Keratinocyte (primary cell): ENCODE results near the gene ATF7. TPM values are rescaled to one million over a fixed set of nuclear protein-coding genes. Genes with fewer than 3 reads are reported as not detected.

Experiments
- DNase-seq: peaks from one replicate; pipeline ENCODE4 v3.0.0-alpha.2; 2011; ENCODE audit warnings: low read depth, missing footprints, low spot score
- FAIRE-seq: peaks from 2 replicates; lab custom pipeline; 2011; peaks lifted over from hg19 to GRCh38; lab: Jason Lieb, UNC
- H2AFZ ChIP-seq: 2 replicates; pipeline ENCODE4 v1.6.0; 2012; ENCODE audit warnings: low read length, control low read depth, inconsistent platforms; ENCODE audit not compliant: control insufficient read depth
- H3K27ac ChIP-seq: 2 replicates; pipeline ENCODE4 v1.5.1; 2011; ENCODE audit warnings: low read length; ENCODE audit not compliant: control insufficient read depth, insufficient read depth
- H3K27me3 ChIP-seq: 3 replicates; pipeline ENCODE4 v1.6.0; 2011; ENCODE audit warnings: low read length; ENCODE audit not compliant: control insufficient read depth, insufficient read depth; ENCODE audit errors: extremely low read depth
- H3K36me3 ChIP-seq, 2 experiments: 2 replicates in 1 of 2; 3 replicates in 1 of 2; pipeline ENCODE4 v1.5.1; 2011; ENCODE audit warnings: low read length in 2 of 2, mild to moderate bottlenecking in 1 of 2; ENCODE audit not compliant: control insufficient read depth in 2 of 2, insufficient read depth in 2 of 2; ENCODE audit errors: extremely low read depth in 1 of 2
- H3K4me1 ChIP-seq: 3 replicates; pipeline ENCODE4 v1.5.1; 2011; ENCODE audit warnings: low read length; ENCODE audit not compliant: control insufficient read depth, insufficient read depth; ENCODE audit errors: extremely low read depth
- H3K4me2 ChIP-seq: 3 replicates; pipeline ENCODE4 v1.6.0; 2011; ENCODE audit warnings: low read depth, low read length; ENCODE audit not compliant: control insufficient read depth, insufficient read depth; ENCODE audit errors: extremely low read depth
- H3K4me3 ChIP-seq, 3 experiments: fragments of 200-600 bp in 1 of 3; sonication (generic) in 1 of 3; 2 replicates in 2 of 3; 3 replicates in 1 of 3; pipeline ENCODE4 v1.5.1; 2011 to 2016; ENCODE audit warnings: low read length in 3 of 3, mild to moderate bottlenecking in 3 of 3, control low read depth in 2 of 3, inconsistent platforms in 1 of 3, low read depth in 1 of 3, mixed read lengths in 1 of 3, mixed run types in 1 of 3, moderate library complexity in 1 of 3; ENCODE audit not compliant: control insufficient read depth in 2 of 3, insufficient read depth in 2 of 3; ENCODE audit errors: extremely low read depth in 1 of 3
- H3K79me2 ChIP-seq: 2 replicates; pipeline ENCODE4 v1.6.0; 2012; ENCODE audit warnings: low read length; ENCODE audit not compliant: control insufficient read depth, insufficient read depth
- H3K9ac ChIP-seq: 3 replicates; pipeline ENCODE4 v1.6.0; 2011; ENCODE audit warnings: low read length; ENCODE audit not compliant: control insufficient read depth, insufficient read depth; ENCODE audit errors: extremely low read depth
- H3K9me1 ChIP-seq: 3 replicates; pipeline ENCODE4 v1.6.0; 2011; ENCODE audit warnings: low read length; ENCODE audit not compliant: control insufficient read depth, insufficient read depth; ENCODE audit errors: extremely low read depth
- H3K9me3 ChIP-seq: 2 replicates; pipeline ENCODE4 v1.5.1; 2012; ENCODE audit warnings: low read depth, low read length; ENCODE audit not compliant: control insufficient read depth
- H4K20me1 ChIP-seq: 3 replicates; pipeline ENCODE4 v1.6.0; 2011; ENCODE audit warnings: low read length; ENCODE audit not compliant: control insufficient read depth, insufficient read depth; ENCODE audit errors: extremely low read depth
- CTCF ChIP-seq, 3 experiments: IDR thresholded peaks in 1 of 3; conservative IDR thresholded peaks in 1 of 3; optimal IDR thresholded peaks in 1 of 3; 2 replicates in 2 of 3; 3 replicates in 1 of 3; pipeline versions ENCODE3 to v1.5.1; 2011; ENCODE audit warnings: low read length in 3 of 3, mild to moderate bottlenecking in 3 of 3, moderate library complexity in 2 of 3, control low read depth in 1 of 3, inconsistent platforms in 1 of 3; ENCODE audit not compliant: insufficient read depth in 2 of 3; ENCODE audit errors: extremely low read depth in 1 of 3
- EZH2 ChIP-seq: IDR thresholded peaks from one replicate; pipeline ENCODE4 v1.6.1; 2012; ENCODE audit warnings: inconsistent platforms, mild to moderate bottlenecking, low read length, moderate library complexity
- dilution Hi-C: fragments of 300-500 bp; cut with MboI; formaldehyde crosslinking; loops from one replicate; pipeline ENCODE4 v1.7.0; 2020; ENCODE audit warnings: low sequenced_read_pairs; ENCODE audit not compliant: extremely low pct_ligation_motif_present
- polyA plus RNA-seq, 5 experiments: library from polyadenylated mRNA; depleted of rRNA in 3 of 5; stranded (reverse) in 3 of 5; stranded (forward) in 1 of 5; unstranded in 1 of 5; fragments of >200 nt; gene quantifications; 1 replicate in 1 of 5; 2 replicates in 3 of 5; 3 replicates in 1 of 5; pipeline versions ENCODE4 v1.2.1 to v1.2.3, GENCODE V29; 2011 to 2012; ENCODE audit warnings: missing spikeins in 2 of 5, low read depth in 1 of 5, low replicate concordance in 1 of 5

ATF7 gene
- polyA plus RNA-seq, 1 donor (not counting 4 experiments of a cell fraction or from before 2014, with no cell fraction given): 16.3 TPM

DNA sequence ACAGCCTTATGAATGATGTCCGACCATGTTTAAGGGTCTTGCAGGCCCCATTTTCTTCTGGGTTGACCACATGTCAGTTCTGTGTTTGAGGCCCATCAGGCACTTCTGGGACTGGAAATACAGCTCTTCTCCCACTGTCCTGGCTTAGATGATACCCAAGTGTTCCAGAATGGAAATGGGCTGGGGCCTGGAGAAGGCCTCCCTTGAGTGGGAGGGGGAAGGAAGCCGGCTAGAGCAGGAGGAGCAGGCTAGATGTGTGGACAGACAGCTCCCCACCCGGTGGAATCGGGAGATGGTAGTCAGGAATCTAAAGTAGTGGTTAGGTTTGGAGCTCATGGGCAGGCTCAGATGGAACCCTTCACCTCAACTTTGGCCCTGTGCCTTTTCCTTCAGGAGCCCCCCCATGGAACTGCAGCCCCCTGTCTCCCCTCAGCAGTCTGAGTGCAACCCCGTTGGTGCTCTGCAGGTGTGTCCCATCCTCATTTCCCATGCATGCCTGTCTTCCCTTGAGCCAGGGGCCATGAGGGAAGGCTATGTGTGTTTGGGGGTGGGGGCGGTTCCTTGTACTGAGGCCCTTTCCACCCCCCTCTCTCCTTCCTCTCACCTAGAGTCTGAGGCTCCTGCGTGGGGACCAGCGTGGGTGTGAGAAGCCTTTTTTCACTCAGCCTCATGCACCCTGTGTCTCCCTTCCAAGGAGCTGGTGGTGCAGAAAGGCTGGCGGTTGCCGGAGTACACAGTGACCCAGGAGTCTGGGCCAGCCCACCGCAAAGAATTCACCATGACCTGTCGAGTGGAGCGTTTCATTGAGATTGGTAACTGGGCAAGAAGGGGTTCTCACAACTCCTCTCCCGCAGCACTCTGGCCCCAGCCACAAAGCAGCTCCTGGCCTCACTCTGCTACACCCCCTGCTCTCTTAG lies 121.9 kb downstream of the ATF7 start:
- Histone ChIP-seq H3K27me3 (no peaks in the 10 kb centered on the region), H3K9me3 (no peaks in the 10 kb centered on the region), H3K27ac (no peak overlapping the region), H3K9ac (no peak overlapping the region), H3K4me1 (peaks cover 18% of the 10 kb centered on the region), H2AFZ (no peak overlapping the region), H4K20me1 (no peaks in the 10 kb centered on the region), H3K9me1 (no peaks in the 10 kb centered on the region), H3K4me2 (no peak overlapping the region), H3K36me3 (peaks cover 23 to 24% of the 10 kb centered on the region in 2 experiments), H3K79me2 (peaks cover 11% of the 10 kb centered on the region), H3K4me3 (no peak overlapping the region)
- dilution Hi-C loops: no loop called here
- no peak for TF ChIP-seq EZH2
- TF ChIP-seq CTCF (optimal IDR thresholded peaks at IDR 0.05 in 1 of 3, IDR thresholded peaks at IDR 0.05 in 1 of 3, conservative IDR thresholded peaks at IDR 0.05 in 1 of 3; ENCODE audit: extremely low read depth in 1 of 3, insufficient read depth in 2 of 3, low read length in 3 of 3): no peak
- no peak for DNase-seq
- FAIRE-seq: no peak

GRCh38 chr12:53502983-53503728 lies 123.0 kb downstream of the ATF7 start:
- Histone ChIP-seq H3K4me1 (peaks cover 18% of the 10 kb centered on the region), H3K27me3 (no peaks in the 10 kb centered on the region), H3K9me1 (no peaks in the 10 kb centered on the region), H3K36me3 (peaks cover 22 to 23% of the 10 kb centered on the region in 2 experiments), H3K4me2 (no peak overlapping the region), H4K20me1 (no peaks in the 10 kb centered on the region), H3K27ac (no peak overlapping the region), H3K79me2 (peaks cover 11% of the 10 kb centered on the region), H3K4me3 (no peak overlapping the region), H2AFZ (no peak overlapping the region), H3K9ac (no peak overlapping the region), H3K9me3 (no peaks in the 10 kb centered on the region)
- FAIRE-seq: no peak
- dilution Hi-C loops: no loop called here
- no peak for DNase-seq
- no peak for TF ChIP-seq CTCF (optimal IDR thresholded peaks at IDR 0.05 in 1 of 3, IDR thresholded peaks at IDR 0.05 in 1 of 3, conservative IDR thresholded peaks at IDR 0.05 in 1 of 3; ENCODE audit: extremely low read depth in 1 of 3, insufficient read depth in 2 of 3, low read length in 3 of 3)
- no peak for TF ChIP-seq EZH2
